Neural progenitor cell (in vitro differentiated cells): ENCODE results near the gene TMEM47.

Experiments used
- CTCF ChIP-seq: fragments of 200-600 bp; sonication (generic); IDR thresholded peaks from 2 replicates; pipeline ENCODE4 v1.5.1; 2017; ENCODE audit warnings: antibody characterized with exemption, mild to moderate bottlenecking
- EZH2 ChIP-seq: fragments of 200-600 bp; sonication (generic); IDR thresholded peaks from 2 replicates; pipeline ENCODE4 v1.6.1; 2017; ENCODE audit warnings: antibody characterized with exemption, mild to moderate bottlenecking, moderate library complexity
- EZH2phosphoT487 ChIP-seq: fragments of 200-600 bp; sonication (generic); IDR thresholded peaks from 2 replicates; pipeline ENCODE4 v1.6.1; 2017; ENCODE audit warnings: antibody characterized with exemption

DNA sequence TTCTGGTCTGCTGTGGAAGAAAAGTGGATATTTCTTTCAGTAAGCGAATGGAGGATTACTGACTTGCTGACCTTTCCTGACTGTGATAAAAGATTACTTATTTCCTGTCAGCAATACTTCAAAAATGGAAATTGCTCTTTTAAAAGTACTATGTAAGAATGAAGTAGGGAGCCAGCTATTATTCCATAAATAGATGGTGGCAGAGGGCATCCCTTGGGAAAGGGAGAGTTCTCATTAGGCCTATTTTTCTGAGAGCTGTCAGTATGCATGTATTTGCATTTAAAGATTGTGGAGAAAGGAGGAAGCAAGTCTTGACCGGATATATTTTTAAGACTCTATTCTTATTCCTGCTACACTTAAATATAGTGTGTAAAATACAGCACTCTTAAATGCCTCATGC is 37.2 kb downstream of the TMEM47 start:
- TF ChIP-seq EZH2 (no peak), CTCF (no peak), EZH2phosphoT487 (no peak)
